ENCODE data around the gene ARHGAP10.
"Not testable (repeated sequence)": the region's sequence is repeated elsewhere in the genome, so short reads cannot be mapped to it uniquely, and the experiment has no call there.

ARHGAP10 gene

DNA sequence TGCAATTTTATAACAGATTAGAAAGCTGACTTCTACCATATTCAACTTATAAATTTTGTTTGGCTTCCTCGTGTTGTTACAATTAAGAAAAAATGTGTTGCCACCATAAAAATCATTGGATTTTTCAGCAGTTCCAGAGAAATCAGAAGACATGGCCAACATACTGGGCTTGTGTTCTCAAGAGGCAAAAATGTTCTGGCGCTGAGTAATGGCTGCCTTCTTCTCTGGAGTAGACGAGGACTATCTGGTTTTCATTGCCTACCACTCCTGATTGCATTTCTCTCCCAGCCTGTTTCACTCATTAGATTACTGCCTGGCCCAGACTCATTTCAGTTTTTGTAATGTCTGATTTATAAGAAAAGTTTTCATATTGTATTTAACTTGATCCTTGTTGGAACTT lies 122.3 kb downstream of the ARHGAP10 start:
- DNase-seq: no peak

DNA sequence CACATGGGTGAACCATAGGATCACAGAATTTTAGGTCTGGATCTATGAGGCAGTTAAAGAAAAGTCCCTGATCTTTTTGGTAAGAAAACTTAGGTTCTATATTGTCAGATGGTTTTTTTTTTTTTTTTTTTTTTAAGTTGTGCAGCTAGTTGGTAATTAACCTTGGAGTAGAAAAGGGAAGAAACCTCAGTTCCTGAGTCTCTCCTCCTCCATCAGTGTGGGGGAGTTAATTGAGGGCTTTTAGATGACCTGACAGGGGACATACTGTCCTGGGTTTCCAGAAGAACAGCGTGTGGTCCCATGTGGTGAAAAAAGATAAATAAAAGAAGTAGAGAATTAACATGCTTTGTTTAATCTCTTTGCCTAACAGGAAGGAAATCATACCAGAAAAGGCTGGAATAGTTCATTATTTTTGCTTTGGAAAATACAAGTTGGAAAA lies 123.7 kb downstream of the ARHGAP10 start:
- no peak for DNase-seq

DNA sequence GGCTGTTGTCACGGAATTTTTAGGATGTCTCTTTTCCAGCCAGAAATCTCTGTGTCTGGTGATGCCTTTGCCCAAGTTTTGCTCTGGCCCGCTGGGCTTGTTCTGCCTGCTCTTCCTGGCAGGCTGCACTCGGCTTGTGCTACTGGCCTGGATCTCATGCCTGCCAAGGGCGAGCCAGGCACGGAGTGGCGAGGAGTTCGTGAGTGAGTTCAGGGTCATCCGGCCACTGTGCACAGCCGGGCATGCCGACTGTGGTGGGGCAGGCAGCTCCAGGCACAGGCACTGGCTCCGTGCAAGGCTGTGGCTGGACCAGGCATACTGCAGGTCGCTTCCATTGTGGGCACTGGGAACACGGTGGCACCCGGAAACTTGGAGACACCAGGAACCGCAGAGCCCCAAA lies 129.1 kb downstream of the ARHGAP10 start:
- no peak for DNase-seq

DNA sequence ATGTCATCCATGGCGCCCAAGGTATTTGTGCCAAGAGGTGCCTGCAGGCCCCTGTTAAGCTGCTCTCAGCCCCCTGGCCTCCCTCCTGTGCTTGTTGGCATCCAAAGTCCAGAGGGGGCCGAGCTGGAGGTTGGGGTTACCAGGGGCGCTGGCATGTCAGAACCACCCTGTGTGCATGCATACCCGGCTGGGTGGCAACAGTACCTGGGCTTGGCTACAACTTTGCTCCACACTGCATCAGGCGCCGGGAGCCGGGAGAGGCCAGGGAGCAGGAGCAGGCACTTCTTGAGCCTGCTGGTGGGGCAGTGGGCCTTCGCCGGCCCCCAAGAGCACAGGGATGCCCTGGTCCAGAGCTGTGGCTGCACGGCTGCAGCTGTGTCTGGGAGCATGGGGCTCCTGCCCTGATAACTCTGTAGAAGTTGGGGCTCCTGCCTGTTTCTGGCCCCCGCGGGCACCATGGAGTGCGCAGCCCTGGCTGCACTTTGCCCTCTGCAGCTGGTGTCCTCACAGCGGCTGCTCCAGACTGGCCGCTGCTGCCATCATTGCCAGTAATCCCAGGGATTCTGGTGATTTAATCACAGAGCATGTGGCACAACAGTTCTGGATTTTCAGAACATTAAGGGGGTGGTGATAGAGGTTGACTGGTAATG lies 130.3 kb downstream of the ARHGAP10 start:
- DNase-seq: no peak

DNA sequence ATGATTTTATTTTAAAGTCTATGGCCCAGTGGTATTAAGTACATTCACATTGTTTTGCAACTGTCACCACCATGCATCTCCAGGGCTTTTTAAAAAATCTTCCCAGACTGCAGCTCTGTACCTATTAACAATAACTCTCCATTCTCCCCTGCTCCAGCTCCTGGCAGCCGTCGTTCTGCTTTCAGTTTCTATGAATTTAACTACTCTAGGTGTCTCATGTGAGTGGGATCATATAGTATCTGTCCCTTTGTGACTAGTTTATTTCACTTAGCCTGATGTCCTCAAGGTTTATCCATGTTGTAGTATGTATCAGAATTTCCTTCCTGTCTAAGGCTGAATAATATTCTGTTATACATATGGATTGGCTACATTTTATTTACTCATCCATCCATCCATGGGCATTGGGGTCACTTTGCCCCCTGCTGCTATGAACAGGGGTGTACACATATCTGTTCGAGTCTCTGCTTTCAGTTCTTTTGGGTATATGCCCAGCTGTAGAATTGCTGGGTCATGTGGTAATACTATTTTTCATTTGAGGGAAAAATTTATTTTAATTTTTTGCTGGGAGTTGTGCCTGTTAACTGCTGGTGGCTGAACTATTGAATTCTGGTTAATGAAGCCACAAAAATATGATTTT lies 131.3 kb downstream of the ARHGAP10 start:
- no peak for DNase-seq

DNA sequence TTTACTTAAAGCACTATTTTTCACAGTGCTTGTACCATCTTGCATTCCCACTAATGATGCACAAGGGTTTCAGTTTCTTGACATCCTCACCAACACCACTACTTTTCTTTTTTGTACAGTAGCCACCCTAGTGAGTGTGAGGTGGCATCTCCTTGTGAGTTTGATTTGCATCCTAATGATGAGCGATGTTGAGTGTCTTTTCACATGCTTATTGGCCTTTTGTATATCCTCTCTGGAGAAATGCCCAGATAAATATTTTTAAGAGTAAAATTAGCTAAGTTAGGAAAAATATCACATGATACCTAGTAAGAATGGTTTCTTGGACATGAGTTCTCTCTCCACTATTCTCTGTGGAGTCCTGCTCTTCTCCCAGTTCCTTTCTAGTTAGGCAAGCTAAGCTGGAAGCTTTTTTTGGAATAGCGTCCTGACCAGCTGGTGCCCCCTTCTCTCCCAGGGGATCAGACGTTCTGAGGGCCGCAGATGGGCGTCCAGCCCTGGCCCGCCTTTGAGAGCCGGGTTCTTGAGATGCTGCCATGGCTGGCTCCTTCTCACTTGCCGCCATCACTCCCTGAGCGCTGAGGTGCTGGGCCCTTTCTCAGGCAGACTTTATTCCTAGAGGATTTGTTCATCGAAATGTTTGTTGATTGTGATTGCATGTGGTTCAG lies 132.1 kb downstream of the ARHGAP10 start:
- no peak for DNase-seq

DNA sequence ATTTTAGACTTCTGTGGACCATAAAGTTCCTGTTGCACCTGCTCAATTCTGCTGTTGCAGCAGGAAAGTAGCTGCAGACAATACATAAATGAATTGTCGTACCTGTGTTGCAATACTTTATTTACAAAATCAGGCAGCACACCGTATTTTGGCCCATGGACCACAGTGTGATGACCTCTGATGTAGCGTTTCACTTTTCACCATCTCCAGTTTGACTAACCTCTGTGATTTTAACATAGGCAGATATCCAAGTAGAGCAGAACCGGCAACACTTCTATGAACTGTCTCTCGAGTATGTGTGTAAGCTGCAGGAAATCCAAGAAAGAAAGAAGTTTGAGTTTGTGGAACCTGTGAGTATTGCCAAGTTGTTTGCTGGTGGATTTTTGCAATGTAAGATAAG lies 132.7 kb downstream of the ARHGAP10 start:
- no peak for DNase-seq

DNA sequence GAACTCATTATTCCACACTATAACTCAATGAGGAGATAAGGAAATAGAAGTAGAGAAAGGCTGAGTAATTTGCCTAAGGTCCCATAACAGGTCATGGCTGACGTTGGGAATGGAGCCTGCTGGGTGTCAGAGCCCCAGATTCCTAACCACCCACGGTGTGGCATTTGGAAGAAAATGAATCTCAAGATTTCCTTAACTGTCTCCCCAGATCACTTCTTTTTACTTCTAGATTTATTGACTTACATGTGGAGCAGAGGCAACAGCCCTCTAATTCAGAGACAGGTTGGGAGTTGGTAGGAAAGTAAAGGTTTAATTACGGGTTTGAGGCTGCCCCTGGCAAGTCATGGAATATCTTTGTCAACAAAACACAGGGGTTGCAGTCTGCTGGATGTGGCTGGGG lies 134.0 kb downstream of the ARHGAP10 start:
- DNase-seq: no peak

DNA sequence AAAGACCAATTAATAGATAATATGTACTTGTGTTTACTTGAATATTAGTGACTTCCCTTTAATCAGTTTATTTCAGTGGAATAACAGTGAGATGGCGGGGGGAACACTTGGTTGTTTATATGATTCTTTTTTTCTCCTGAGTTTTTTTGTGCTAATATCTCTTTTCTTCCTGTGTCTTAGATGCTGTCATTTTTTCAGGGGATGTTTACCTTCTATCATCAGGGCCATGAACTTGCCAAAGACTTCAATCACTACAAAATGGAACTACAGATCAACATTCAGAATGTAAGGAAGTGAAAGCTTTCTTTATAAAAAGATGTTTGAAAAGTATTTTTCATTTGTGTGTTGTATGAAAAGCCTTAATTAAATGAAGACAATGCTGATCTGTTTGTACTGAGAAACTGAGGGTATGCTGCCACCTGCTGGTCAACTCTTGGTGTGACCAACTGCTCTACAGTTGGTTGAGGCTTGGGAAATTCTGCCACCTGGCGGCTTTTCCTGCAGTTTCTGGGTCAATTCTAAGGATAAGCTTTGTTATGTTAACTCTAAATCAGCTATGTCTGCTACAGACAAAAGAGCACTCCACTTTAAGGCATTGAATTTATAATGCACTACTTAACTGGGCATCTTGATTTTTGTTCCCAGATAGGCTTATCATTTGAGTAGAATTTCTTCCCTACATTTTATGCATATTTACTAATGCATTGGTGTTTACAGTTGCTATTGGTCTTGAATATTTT lies 134.8 kb downstream of the ARHGAP10 start:
- DNase-seq: peak; percentile 71

DNA sequence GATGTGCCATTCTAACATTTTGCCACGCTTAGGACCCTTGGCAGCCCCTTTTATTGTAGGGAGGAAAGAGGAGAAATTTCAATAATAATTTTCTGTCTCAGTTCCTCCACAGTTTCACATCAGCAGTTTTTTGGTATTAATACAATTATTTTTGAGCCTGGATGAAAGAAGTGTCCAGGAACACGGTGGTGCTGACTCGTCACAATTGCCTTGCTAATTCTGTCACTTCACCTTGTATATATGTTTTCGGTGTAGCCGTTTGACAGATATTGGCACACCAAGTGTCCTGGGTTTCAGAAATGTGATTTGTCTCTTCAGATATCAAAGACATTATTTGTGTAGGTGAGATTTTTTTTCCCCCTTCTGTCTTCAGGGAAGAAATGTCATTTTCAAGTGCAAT lies 142.2 kb downstream of the ARHGAP10 start:
- no peak for DNase-seq

DNA sequence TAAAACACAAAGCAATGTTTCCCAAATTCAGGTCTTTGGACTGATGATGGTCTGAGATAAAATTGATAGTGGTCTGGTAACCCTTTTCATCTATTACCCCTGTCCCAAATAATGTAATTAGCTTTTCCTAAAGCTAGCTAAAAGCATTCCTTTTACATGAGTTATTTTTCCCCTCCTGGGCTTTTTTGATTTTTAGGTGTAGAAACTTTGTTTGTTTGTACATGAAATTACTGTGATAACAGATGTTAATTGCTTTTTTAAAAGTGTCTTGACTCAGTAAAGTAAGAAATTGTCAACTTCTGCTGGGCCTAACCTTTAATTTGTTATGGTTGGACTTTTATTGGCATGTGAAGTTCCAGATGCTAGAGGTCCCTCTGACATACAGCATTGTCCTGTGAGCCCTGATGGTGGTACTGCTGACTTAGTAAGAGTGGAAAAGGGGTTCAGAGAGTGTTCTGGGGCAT lies 145.5 kb downstream of the ARHGAP10 start:
- DNase-seq: no peak

DNA sequence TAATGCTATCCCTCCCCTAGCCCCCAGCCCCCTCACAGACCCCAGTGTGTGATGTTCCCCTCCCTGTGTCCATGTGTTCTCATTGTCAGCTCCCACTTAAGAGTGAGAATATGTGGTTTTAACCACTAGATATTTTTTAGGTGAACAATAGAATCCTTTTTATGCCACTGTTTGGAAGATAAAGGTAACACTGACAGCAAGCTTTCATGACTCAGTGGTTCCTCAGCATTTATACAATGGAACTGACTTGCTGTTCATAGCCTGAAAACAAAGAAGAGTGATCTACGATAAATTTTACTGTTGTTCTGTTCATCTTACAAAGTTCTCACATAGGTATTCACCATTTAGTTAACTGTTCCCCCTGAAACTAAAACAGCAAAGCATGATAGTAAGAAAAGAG lies 147.8 kb downstream of the ARHGAP10 start:
- no peak for DNase-seq

DNA sequence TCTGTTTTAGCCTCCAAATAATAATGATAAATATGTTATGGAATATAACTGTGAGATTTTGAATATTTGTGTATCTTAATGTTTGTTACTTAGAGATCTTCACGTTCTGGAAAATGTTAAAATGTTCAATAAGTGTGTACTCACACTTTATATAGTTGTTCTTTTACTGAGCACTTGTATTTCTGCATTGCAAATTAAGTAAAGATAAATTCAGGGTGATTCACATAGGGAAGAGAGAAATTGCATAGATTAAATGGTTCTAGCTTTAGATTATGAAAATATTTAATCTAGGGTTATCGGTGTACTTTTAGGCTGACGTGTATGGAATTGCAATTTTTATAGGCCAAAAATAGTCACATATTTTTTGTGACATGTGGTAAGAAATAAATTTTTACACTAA lies 148.6 kb downstream of the ARHGAP10 start:
- no peak for DNase-seq

DNA sequence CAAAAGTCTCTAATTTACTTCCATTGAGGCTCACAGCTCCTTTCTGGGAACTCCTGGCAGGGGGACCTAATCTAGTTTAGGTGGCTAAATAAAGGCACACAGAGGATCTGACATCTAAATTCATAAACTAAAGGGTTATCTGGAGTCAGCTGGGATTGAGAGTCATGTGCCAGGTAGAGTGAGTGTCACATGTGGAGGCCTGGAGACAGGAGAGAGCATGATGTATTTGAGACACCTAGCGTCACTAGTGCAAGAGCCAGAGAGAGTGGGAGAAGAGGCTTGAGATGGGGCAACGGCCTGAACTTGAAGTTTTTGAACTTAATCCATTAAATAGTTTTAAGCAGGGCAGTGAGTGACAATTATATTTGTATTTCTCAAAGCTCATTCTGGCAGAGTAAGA lies 152.6 kb downstream of the ARHGAP10 start:
- no peak for DNase-seq

DNA sequence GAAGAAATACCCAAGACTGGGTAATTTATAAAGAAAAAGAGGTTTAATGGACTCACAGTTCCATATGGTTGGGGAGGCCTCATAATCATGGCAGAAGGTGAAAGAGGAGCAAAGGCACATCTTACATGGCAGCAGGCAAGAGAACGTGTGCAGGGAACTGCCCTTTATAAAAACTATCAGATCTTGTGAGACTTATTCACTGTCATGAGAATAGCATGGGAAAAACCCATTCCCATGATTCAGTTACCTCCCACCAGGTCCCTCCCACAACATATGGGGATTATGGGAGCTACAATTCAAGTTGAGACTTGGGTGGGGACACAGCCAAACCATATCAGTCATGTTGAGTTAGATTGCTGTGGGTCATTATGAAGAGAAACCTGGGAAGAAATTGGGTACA lies 153.3 kb downstream of the ARHGAP10 start:
- DNase-seq: not testable (repeated sequence)

DNA sequence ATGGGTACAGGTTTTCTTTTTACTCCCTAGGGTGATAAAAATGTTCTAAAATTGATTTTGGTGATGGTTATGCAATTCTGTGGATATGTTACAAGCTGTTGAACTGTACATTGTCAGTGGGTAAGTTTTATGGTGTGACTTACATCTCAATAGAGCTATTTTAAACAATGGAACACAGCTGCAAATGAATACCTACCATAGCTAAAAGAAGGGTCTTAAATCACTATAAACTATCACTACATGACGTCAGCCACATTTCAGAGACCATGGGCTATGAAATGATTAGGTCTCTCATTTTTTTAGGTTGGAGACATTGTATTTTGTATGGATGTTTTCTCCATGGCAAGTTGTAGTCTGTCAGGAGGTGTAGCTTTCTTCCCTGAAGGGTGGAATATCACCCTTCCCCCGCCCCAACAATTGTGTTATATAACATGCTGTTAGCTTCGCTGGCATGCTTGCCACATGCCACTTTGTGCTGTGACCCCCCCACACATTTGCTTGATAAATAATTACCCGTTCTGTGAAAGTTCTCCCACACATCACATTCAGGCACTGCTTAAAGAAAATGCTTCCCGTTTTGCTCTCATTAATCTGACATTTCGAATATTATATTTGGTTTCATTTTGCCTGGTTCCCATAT lies 159.7 kb downstream of the ARHGAP10 start:
- DNase-seq: no peak

DNA sequence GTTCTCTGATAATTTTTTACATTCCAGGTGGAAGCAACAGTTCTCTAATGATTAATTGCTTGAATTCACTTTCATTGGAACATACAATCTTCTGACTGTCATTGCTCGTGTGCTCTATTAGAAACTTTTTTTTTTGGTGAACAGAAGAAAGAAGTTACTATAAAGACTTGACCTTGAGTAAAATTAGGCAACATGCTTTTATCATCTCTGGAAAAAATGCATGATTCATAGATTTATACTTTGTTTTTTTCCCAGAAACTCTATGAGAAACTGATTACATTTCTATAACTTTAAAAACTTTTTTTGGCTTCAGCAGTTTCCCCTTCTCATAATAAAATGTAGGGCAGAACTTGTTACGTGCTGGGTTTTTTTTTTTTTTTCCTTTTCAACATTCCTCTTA lies 167.6 kb downstream of the ARHGAP10 start:
- no peak for DNase-seq

DNA sequence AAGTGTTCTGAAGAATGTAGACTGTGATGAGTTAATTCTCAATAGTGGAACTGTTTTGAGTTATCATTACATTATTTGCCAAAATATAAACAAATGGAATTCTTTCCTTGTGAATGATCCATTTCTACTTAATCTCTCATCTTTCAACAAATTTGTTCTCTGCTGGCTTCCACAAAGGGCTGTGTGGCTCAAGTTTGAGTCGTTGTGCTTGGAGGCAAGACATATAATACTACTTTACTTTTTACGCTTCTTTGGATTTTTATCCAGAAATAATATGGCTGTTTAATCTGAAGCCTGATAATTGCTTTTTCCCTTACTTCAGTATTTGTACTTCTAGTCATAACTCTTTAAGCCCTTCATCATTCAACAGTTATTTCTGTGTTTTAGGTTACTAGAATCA lies 169.5 kb downstream of the ARHGAP10 start:
- no peak for DNase-seq

DNA sequence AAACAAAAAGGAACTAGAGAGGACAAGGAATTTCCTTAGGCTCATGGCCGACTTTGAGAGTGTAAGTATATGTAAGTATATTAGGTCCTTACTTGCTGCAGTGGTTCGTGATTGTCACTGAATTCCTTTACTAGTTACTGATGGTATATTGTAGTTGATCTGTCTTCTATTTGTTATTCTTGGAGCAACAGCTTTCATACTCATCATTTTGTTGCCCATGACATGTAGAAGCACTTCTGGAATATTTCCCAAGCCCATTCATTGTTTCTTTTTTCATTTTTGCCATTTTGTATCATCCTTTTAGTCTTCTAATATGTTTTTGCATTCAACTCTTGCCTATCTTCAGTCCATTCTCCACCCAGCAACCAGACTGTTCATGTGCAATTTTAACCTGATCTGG lies 170.0 kb downstream of the ARHGAP10 start:
- DNase-seq: no peak

DNA sequence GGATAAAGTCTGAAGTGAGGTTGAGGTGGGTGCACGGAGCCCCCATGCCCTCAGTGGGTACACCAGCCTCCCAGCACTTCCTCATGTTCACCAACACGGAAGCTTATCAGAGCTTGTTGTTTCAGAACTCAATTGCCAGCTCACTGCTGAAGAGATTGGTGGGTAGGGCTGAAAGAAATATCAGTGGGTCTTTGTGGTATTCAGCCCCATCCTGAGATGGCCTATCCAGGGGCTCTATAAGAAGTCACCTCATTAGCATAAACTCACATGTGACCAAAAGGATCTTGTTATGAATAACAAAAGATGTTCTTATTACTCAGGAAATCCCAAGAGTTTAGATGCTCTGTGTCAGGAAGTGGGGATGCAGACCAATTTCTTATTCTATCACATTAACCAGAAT lies 177.3 kb downstream of the ARHGAP10 start:
- DNase-seq: no peak

DNA sequence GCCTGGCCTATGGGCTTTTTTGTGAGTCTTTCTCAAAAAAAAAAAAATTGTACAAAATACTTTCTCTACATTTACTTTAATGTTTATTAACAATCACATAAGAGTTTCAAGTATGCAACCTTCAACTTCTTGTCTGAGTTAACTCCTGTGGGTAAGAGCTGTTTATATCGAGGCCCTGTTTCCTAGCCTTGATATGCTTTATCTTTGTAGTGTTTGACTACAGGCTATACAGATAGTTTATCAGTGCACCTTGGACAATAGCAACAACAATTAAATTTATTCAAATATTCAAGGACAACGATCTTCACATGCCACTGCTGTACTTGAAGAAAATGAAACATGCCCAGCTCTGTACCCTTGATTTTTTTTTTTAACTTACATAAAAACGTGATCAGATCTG lies 178.4 kb downstream of the ARHGAP10 start:
- no peak for DNase-seq

DNA sequence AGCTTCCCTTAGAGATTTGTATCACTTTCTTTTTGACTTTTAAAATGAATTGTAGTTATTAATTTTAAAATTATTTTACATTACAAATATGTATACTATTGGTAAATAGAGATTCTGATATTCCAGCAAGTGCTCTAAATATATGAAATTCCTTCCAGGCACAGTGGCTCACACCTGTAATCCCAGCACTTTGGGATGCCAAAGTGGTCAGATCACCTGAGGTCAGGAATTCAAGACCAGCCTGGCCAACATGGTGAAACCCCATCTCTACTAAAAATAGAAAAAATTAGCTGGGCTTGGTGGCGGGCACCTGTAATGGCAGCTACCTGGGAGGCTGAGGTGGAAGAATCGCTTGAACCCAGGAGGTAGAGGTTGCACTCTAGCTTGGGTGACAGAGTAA lies 180.2 kb downstream of the ARHGAP10 start:
- not testable (repeated sequence) for DNase-seq

DNA sequence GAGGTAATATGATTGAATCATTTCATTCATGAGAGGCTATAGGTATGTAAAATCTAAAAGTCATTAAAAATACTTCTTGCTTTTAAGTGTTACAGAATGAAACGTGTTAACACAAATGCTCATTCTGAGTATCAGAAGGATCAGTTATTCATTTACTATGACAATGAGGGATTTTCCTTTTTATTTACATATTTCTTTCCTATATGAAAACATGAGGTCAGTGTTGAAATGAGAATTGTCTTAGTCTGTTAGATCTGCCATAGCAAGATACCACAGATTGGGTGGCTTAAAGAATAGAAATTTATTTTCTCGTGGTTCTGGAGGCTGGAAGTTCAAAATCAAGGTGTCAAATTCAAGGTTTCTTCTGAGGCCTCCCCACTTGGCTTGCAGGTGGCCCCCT lies 181.2 kb downstream of the ARHGAP10 start:
- DNase-seq: no peak
